Activated CD8-positive, alpha-beta memory T cell treated with anti-CD3 and anti-CD28 coated beads for 1 hour (primary cell): Measurements from ENCODE around the gene CD2BP2.

Experiments
- DNase-seq, 2 donors: peaks; one replicate each; pipeline ENCODE4 v3.0.0-alpha.2; 2020; ENCODE audit warnings: low read depth in 1 of 2; ENCODE audit errors: extremely low read depth in 1 of 2

Gene CD2BP2

DNA sequence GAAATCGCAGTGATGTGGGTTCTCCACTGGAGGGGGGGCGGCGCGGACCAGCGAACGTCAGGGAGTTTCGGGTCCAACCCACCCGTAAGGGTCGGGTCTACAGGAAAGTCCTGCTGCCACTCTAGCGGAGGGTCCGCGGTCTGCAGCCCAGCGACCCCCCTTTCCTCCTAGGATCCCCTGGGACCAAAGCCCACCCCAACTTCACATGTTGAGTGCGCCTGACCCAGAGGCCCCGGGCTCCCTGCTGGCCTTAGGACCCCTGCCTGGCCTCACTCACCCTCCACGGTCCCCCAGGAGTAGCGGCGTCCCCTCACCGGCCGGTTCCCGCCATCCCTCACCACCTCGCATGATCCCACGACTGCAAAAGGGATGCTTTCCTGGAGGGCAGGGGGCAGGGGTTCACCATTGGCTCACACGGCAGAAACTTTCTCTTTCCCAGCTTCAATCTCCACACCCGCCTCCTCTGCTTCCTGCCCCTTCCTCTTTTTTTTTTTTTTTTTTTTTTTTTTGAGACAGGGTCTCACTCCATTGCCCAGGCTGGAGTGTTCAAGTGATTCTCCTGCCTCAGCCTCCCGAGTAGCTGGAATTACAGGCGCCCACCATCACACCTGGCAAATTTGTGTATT lies 24.2 kb upstream of the CD2BP2 start:
- DNase-seq: no peak

DNA sequence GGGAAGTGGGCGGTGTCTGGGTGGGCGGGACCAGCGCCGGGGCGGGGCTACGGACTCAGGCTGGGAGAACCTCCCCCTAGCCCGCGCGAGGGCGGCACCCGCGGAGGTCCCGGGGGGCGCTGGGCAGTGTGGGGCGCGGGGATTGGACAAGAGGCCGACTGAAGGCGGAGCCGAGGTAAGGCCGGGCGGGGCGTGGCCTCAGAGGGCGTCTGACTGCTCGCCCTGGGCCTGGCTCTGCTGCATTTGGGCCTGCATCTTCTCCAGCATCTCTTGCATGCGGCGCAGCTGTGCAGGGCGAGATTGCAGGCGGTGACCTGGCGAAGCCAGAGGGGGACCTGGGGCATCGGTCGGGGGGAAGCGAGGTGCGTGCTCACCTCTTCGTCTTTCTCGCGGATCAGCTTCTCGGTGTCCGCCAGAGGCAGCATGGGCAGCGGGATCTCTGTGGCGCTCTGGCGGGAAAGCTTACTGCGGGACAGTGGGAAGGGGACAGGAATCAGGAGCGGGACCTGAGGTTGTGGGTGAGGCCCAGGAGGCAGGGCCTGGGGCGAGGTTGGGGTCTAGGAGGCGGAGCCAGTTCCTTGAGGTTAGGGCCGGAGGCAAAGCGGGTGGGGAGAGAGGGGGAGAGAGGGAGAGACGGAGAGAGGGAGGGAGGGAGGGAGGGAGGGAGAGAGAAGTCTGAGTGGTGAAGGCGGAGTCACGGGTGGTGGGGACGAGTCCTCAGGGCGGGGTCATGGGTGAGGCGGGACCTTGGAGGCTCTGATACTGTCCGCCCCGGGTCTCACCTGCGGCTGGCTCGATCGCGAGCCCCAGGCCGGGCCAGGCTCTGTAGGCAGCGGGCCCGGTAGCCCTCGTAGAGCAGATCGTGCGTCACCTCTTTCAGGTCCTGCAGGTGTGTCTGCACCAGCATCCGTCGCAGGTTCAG lies 23.4 kb upstream of the CD2BP2 start:
- peak; percentile 97 to 99 for DNase-seq

DNA sequence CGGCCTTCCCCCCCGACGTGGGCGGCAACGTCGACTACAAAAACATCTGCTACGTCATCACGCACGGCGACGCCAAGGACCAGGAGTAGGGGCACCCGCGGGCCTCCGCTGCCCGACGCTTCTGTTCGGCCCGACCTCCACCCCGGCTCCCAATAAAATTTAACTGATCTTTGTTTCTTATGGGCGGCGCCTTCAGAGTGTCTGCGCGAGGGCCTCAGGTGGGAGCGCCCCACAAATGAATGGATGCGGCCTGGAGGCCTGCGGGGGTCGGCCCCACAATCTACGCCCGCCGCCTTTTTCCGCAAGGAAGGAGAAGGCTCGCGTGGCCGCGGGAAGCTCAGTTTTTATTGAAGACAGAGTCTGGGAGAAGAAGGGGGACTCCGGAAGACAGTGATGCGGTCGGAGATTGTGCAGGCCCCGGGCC lies 22.7 kb upstream of the CD2BP2 start:
- DNase-seq: peak; percentile 80 to 84

- DNase-seq: no peak
Measured at GRCh38 chr16:30377050-30377811, 22.1 kb upstream of the CD2BP2 start.

GRCh38 chr16:30376461-30376902 lies 21.4 kb upstream of the CD2BP2 start:
- DNase-seq: no peak

- no peak for DNase-seq
Measured at GRCh38 chr16:30375864-30376263, 20.8 kb upstream of the CD2BP2 start.

GRCh38 chr16:30374538-30374937 lies 19.4 kb upstream of the CD2BP2 start, which contains the start of gene MYL11:
Gene MYL11 (plus strand): TSS chr16:30374802. CDS start chr16:30374858, 56 bp downstream.
- DNase-seq: no peak

DNA sequence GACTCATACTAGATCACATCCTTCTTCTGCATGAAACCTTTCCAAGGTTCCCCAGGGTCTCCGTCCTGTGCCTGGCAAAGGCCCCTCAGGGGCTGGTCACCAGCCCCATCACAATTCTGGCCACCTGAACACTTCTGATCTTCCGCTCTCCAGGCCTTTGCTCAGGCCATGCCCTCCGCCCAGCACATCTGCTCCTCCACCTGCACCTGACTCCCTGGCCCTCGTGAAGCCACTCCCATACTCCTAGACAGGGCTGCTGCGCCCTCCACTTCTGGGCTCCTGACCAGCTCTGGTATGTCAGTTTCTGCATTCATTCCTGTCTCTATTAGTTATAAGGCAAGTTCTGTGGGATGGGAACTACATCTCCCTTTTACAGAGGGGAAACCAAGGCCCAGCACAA lies 17.6 kb upstream of the CD2BP2 start:
- no peak for DNase-seq

DNA sequence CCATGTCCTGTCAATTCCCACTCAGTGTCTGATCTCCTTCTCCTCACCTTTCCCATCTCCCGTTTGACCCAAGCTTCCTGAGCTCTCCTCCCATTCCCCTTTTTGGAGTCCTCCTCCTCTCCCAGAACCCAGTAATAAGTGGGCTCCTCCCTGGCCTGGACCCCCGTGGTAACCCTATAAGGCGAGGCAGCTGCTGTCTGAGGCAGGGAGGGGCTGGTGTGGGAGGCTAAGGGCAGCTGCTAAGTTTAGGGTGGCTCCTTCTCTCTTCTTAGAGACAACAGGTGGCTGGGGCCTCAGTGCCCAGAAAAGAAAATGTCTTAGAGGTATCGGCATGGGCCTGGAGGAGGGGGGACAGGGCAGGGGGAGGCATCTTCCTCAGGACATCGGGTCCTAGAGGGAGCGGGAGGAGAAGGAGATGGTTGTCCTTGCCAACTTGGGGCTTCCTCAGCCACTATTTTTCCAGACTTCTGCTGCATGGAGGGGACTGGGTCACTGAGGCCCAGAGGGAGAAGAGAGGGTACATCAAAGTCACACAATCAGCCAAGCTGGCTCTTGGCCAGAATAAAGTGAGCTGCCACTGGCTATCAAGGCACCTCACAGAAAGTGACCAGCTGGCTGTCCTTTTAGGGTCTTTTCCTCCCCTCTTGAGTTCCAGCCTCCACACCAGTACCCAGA lies 17.1 kb upstream of the CD2BP2 start:
- no peak for DNase-seq

DNA sequence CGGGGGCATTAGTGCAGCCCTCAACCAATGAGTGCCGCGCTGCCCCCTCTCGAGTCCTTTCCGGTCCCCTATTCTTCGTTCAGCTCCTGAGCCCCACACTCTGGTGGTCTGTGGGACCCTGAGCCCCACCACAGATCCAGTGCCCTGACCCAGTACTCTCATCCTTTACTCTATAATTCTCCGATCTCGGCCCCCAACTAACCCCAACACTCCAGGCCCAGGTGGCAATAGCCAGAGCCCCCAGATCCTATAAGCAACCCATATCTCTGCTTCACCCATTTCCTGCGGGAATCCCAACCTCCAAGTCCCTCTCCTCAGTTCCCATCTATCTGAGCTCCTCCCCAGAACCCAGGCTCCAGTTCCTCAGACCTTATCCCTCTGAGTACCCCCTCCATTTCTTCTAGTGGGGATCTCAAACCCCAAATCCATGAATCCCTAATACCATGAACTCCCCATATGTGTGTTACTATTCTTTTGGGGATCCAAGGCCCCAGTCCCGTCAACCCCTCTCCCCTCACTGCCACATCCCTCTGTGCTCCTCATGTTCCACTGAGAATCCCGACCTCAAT lies 16.2 kb upstream of the CD2BP2 start:
- no peak for DNase-seq

- DNase-seq: peak; percentile 93 to 99
Measured at GRCh38 chr16:30370456-30371247, 15.5 kb upstream of the CD2BP2 start, which contains the start of gene TBC1D10B. Gene TBC1D10B (minus strand): TSS chr16:30370494. CDS start chr16:30370183, 311 bp downstream.

DNA sequence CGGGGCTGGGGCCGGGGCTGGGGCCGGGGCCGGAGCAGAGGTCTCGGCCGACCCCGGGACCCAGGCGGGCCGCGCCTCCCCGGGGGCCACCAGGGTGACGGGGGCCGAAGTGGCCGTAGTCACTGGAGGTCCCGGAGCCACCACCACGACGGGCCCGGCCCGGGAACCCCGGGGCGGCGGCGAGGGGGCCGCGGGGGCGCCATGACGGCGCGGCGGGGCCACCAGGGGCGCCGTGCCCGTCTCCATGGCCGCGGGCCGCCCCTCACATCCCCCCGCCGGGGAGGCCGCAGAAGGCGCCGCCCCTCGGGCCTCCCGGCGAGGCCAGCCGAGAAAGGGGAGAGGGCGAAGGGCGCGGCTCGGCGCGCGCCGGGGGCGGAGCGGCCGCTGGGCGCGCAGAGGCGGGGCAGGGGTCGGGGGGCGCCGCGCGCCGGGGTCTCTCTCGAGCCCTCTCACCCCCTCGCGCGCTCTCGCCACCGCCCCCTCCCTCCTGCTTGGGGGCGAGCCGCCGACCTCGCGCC lies 14.9 kb upstream of the CD2BP2 start:
- DNase-seq: no peak

DNA sequence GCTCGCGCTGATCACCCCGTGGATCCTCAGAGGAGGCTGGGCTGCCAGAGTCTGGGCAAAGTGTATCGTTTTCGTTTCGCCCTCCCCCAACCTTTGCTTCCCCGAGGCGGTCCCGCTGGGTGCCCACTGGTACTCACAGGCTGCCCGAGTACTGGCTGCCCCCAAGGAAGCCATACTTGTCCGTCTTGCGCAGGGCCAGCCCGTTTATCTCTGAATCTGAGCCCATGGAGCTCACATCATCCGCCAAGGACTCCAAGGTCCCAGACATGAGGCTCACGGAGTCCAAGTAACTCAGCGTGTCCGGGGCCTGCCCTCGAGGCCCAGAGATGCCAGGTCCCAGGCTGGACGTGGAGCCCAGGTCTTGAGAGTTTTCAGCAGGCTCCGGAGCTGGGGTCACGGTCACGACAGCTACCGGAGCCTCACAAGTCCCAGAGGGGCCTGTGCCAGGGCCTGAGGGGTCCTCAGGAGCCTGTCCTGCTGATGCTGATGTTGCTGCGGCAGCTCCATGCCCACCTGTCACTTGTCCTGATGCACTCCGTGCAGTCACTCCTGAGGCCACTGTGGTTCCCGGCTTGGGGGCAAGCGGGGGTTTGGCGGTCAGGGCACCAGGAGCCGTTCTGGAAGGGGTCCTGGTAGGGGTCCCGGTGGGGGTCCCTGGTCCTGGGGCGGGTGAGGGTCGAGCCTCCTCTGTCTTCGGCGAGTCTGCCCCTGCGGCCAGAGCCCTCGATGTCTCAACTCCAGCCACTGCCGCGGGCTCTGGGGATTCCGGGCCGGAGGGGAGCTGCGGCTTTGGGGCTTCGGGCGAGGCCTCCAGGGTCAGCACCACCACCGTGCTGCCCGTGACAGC lies 14.2 kb upstream of the CD2BP2 start:
- DNase-seq: no peak

- no peak for DNase-seq
Measured at GRCh38 chr16:30368792-30369090, 13.6 kb upstream of the CD2BP2 start.

DNA sequence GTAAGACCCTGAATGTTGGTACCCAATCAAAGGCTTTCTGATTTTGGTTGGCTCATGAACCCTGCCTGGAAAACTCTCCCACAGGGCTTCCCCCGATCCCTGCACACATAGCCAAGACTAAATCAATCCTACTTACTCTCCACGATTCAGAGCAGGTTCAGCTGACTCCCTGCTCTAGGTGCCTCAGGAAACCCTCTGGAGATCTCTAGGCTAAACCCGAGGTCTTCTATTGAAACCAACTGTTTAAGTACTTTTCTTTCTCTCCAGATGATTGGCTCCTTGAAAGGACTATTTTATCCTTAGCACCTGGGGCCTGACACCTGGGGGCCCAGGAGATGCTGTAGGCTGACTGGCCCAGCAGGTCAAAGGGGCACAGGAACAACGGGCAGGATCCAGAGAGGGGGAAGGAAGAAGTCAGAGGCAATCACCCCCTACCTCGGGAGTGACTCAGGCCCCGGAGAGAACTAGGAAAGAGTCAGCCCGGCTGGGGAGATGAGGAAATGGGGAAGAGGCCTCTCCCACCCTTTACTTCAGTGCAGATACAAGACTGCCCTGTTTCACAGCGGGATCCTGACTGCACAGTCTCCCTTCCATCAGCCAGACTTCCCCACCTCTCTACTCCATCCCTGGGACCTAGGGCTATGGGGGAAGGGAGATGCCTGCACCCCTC lies 13.1 kb upstream of the CD2BP2 start:
- DNase-seq: no peak

- no peak for DNase-seq
Measured at GRCh38 chr16:30367349-30368009, 12.4 kb upstream of the CD2BP2 start.

- no peak for DNase-seq
Measured at GRCh38 chr16:30366511-30366910, 11.4 kb upstream of the CD2BP2 start.
